DND-41 (cell line): ENCODE results near the gene C5AR2.

Source experiments
- EZH2 ChIP-seq: IDR thresholded peaks from 3 replicates; pipeline ENCODE4 v1.6.1; 2012; ENCODE audit warnings: borderline replicate concordance, low read depth, mild to moderate bottlenecking, moderate library complexity, low read length, inconsistent platforms; ENCODE audit not compliant: severe bottlenecking
- TF ChIP-seq, protein P1 (sequence below): IDR thresholded peaks from 2 replicates; pipeline ENCODE4 v1.5.1; 2012; ENCODE audit warnings: borderline replicate concordance, low read length, moderate library complexity, mild to moderate bottlenecking; ENCODE audit not compliant: poor library complexity, severe bottlenecking; ENCODE audit errors: extremely low read depth

DNA sequence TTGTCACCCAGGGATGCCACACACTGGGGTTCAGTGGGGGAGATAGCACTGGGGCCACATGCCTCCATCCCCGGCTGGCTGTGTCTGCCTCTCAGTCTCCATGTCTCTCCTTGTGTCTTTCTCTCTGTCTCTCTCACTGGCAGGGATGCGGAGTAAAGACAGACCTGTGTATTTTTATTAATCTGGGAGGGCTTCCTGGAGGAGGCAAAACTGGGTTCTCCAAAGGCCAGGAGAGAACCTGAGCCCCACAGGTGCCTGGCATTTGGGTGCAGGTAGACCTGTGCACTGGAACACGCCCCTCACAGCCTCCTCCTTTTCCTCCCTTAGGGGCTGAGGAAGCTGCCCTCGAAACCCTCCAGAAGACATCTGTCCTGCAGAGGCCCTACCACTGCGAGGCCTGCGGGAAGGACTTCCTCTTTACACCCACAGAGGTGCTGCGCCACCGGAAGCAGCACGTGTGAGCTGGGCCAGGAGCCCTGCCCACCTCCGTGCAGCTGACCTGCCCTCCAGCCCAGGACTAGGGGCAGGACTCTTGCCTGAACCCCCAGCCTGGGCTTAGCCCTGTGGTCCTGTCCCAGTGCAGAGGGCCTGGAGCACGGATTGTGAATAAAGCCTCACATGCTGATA lies 49.8 kb downstream of the C5AR2 start:
- TF ChIP-seq, protein P1, sequence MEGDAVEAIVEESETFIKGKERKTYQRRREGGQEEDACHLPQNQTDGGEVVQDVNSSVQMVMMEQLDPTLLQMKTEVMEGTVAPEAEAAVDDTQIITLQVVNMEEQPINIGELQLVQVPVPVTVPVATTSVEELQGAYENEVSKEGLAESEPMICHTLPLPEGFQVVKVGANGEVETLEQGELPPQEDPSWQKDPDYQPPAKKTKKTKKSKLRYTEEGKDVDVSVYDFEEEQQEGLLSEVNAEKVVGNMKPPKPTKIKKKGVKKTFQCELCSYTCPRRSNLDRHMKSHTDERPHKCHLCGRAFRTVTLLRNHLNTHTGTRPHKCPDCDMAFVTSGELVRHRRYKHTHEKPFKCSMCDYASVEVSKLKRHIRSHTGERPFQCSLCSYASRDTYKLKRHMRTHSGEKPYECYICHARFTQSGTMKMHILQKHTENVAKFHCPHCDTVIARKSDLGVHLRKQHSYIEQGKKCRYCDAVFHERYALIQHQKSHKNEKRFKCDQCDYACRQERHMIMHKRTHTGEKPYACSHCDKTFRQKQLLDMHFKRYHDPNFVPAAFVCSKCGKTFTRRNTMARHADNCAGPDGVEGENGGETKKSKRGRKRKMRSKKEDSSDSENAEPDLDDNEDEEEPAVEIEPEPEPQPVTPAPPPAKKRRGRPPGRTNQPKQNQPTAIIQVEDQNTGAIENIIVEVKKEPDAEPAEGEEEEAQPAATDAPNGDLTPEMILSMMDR, result no peak
- TF ChIP-seq EZH2, result no peak
